GM19467 (cell line): ENCODE results near the gene PI4K2A.

Experiments used
- ATAC-seq: cut with Tn5 transposase; IDR thresholded peaks from one replicate; pipeline ENCODE4 v1.9.1; 2021; ENCODE audit warnings: mild to moderate bottlenecking, moderate library complexity; ENCODE audit not compliant: unreplicated experiment

PI4K2A gene

GRCh38 chr10:97704341-97704740, 63.9 kb downstream of the PI4K2A start:
- ATAC-seq, result no peak

- no peak for ATAC-seq
Observed at GRCh38 chr10:97705006-97705670, 64.7 kb downstream of the PI4K2A start.

- no peak for ATAC-seq
Observed at GRCh38 chr10:97707134-97707861, 66.8 kb downstream of the PI4K2A start.

- no peak for ATAC-seq
Observed at GRCh38 chr10:97708167-97708566, 67.7 kb downstream of the PI4K2A start.

GRCh38 chr10:97708976-97709946, 68.8 kb downstream of the PI4K2A start:
- ATAC-seq, result no peak

DNA sequence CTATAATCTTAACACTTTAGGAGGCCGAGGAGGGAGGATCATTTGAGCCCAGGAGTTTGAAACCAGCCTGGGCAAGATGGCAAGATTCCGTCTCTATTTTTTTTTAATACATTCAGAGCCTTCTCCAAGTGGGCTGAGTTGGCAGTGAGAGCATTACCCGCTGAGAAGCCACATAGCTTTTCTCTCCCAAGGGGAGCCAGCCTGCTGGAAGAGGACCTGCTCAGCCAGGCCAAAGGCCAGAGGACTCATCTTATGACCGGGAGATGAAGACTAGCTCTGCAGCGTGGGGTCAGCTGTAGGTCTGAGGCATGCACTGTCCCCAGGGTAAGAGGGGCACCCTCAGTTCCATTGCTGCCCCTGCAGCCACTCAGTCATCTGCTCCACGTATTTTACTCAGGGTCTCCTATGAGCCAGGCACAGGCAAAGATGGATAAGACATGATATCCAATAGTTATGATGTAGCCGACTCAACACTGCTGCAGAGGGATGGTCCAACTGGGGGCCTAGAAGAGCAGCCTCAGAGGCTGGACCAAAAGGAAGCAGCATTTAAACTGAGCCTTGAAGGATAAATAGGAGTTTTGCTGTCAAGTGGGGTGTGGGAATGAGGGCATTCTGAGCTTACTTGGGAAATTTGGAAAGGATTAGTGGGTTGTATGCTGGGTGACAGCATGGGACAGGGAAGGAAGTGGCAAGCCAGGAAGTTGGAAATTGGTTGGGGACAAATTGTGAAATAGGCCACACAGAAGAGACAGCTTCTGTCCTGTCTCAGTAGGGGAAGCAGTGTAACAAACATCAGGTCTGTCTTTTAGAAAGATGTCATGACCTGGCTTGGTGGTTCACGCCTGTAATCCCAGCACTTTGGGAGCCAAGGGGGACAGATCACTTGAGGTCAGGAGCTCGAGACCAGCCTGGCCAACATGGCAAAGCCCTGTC, 71.4 kb downstream of the PI4K2A start:
- no peak for ATAC-seq

- ATAC-seq, result peak; percentile 21
Observed at GRCh38 chr10:97713339-97713825, 72.9 kb downstream of the PI4K2A start, which contains the start of gene MARVELD1. Gene MARVELD1, plus strand, starts transcription at chr10:97713730. Its CDS starts 147 bp downstream, at chr10:97713877.

- ATAC-seq, result peak; percentile 79
Observed at GRCh38 chr10:97713826-97714400, 73.4 kb downstream of the PI4K2A start.

DNA sequence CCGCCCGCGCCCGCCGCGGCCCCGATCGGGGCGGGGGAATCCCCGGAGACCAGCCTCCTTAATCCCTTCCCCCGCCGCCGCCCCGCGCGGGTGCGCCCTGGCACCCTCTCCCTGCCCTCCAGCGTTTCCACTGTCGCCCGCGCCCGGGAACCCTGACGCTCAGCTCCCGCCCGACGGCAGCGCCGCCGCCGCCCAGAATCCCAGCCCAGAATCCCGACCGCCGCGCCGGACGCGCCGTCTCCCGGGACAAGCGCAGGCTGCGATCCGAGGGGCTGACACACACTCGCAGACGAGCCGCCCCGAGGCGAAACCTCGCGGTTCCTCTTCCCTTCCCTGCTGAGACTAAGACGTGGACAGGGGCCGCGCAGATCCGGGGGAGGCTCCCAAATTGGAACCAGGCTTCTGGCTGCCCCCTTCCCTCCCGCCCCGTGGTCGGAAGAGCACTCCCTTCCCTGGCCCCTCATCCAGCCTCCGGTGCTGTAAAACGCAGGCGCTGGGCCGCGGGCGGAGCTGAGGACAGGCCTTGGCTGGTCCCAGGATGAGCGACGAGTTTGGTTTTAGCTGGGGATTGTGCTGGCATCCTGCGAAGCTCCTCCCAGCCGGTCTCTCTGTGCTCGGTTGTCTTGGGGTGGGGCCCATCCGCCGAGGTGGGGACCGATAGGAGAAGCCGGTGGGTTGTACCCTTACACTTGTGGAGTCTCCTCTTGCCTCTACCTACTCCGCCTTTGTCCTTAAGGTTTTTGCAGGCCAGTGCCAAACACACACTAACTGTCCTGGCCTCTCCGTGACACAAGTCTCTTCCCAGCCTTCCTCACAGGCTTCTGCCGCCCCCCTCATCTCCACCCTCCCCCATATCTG, 74.2 kb downstream of the PI4K2A start:
- ATAC-seq, result peak; percentile 26

DNA sequence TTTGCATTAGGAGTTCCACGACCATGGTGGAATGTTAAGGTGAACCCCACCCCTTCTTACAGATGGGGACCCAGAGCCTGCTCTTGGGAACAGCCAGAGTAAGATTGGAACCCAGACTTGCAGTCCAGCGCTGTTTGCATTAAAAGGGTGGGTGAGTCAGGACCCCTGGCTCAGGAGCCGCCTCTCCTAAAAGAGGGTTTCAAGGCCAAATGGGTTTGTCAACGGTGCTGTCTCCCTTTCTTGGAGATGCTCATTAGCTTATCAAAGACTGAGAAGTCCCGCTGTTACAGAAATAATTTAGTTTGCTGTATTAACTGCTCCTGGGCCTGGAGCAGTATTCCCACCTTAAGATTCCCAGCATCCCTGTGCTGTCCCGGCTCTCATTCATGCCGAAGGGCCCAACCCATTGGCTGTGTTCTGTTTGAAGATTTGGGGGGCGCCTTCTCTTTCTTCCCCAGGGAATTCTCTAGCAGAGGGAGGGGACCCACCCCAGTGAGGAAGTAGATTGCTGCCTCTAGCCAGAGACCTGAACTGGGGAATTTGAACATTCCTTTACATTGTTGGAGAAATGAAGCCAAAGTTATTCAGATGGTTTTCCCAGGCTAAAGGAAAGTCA, 74.9 kb downstream of the PI4K2A start:
- ATAC-seq, result no peak

- no peak for ATAC-seq
Observed at GRCh38 chr10:97717627-97718026, 77.2 kb downstream of the PI4K2A start.

- ATAC-seq, result no peak
Observed at GRCh38 chr10:97718178-97718577, 77.7 kb downstream of the PI4K2A start.

GRCh38 chr10:97718659-97719142, 78.2 kb downstream of the PI4K2A start:
- no peak for ATAC-seq

DNA sequence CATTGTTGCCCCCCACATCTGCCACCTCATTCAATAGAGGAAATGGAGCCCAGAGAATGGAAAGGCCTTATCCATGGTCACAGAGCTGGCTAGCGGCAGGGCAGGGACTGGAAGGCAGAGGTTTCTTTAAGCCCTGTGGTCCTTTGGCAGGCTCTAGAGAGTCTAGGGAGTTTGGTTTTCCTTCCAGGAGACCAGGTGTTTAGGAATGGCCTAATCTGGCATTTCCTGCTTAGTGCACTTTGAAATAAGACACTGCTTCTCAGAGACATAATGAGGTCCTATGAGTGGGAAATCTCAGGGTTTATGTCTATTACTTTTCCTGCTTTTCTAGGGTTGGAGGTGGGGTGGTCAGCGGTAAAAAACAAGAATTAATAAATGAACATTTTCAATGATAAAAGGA, 79.1 kb downstream of the PI4K2A start:
- ATAC-seq, result no peak

DNA sequence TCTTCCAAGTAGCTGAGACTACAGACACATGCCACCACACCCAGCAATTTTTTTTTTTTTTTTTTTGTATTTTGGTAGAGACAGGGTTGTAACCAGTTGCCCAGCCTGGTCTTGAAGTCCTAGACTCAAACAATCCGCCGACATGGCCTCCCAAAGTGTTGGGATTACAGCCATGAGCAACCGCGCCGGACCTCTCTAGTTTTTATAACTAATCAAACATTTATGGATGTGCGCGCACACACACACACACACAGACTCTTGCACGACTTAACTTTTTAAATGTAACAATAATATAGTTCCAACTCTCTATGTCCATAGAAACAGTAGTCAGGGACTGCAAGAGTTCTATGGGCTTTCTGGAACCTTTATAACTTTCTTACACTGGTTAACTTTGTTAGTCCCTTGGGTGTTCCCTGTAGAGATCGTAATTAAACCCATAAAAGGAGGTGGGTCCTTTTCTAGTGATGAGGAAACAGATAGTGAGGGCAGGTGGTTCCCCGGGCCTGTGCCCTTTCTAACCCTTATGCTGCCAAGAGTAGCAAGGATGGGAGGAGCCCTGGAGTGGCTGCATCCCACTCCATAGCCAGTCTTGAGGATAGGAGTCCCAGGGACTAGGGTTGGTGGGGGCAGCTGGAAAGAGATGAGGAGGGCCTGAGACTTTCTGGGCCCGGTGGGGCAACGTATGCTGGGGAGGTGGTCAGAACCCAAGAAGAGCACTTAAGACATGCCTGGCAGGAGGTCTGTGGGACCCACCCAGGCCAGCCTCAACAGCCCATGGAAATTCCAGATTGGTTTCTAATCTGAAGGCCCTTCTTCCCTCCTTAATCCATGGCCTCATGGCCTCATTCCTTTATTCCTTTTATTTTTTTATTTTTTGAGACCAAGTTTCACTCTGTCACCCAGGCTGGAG, 81.7 kb downstream of the PI4K2A start:
- ATAC-seq, result no peak

GRCh38 chr10:97723001-97723400, 82.5 kb downstream of the PI4K2A start:
- ATAC-seq, result no peak

DNA sequence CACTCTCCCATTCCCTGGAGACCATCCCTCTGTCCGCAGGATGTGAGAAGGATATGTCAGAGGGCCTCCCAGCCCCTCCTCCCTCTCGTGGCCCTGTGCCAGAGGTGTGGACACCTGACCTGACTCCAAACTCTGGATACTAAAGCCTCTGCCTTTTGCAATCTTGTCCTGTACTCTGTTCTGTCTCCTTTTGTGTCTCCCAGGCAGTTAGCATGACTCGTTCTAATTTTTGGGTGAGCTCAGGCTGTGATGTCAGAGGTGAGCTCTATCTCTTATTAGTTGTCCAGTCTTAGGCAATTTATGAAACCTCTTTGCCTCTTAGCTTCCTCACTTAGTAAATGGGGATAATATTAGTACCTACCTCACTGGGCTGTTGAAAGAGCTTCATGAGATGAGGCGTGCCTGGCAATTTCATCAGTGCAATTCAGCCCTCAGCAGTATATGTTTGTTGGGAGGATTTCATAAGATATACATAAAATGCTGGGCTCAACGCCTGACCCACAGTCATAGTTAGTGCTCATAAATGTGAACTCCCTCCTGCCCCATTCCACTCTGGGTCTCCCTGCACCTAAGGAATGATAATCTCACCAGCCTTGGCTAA, 84.0 kb downstream of the PI4K2A start:
- no peak for ATAC-seq
